ENCODE data around the gene ZDHHC20. TPM values are rescaled to one million over a fixed set of nuclear protein-coding genes. Genes with fewer than 3 reads are reported as not detected.
"Not testable (repeated sequence)": the region's sequence is repeated elsewhere in the genome, so short reads cannot be mapped to it uniquely, and the experiment has no call there.

The ZDHHC20 gene
- total RNA-seq, 1 donor from 2014 or later, result 77.7 TPM

DNA sequence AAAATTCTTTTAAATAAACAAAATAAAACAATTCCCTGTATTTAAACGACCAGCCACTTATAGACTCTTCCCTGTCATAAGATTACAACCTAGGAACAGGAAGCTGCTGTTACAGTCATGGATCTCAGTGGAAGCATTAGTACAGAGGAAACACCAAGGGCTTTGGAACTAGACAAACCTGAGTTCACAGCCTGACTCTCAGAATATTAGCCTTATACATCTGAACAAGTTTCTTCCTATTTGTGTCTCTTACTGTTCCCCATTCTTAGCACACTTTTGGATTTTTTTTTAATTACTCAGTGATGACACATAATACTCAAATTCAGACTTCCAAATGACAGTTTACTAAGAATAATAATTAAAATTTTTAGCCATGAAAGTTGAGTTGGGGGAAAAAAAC is 46.1 kb downstream of the ZDHHC20 start:
- ATAC-seq (no peak), DNase-seq (no peak)
- Histone ChIP-seq H3K9me3 (no peaks in the 10 kb centered on the region), H3K27ac (no peak overlapping the region), H3K4me1 (no peaks in the 10 kb centered on the region), H3K27me3 (no peaks in the 10 kb centered on the region), H3K4me3 (no peak overlapping the region), H3K36me3 (peaks cover 38% of the 10 kb centered on the region)
- no peak for TF ChIP-seq CTCF (IDR thresholded peaks at IDR 0.05)
- intact Hi-C loops (cut with DNase I), result no loop called here

DNA sequence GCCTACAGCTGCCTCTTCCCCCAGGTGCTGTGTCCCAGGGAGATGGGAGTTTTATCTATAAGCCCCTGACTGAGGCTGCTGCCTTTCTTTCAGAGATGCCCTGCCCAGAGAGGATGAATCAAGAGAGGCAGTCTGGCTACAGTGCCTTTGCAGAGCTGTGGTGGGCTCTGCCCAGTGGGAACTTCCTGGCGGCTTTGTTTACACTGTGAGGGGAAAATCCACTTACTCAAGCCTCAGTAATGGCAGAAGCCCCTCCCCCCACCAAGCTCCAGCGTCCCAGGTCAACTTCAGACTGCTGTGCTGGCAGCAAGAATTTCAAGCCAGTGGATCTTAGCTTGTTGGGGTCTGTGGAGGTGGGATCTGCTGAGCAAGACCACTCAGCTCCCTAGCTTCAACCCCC is 48.6 kb downstream of the ZDHHC20 start:
- H3K9me3 ChIP-seq; H3K4me1 ChIP-seq; H3K4me3 ChIP-seq; ATAC-seq; H3K27me3 ChIP-seq; H3K27ac ChIP-seq; DNase-seq; intact Hi-C loops (cut with DNase I): not testable (repeated sequence)
- peaks cover 38% of the 10 kb centered on the region for H3K36me3 ChIP-seq

- H3K4me3 ChIP-seq, result no peak overlapping the region
- H3K27me3 ChIP-seq, result no peaks in the 10 kb centered on the region
- intact Hi-C loops (cut with DNase I), result no loop called here
- ATAC-seq (no peak), DNase-seq (no peak)
- no peaks in the 10 kb centered on the region for H3K9me3 ChIP-seq
- no peak overlapping the region for H3K27ac ChIP-seq
- H3K36me3 ChIP-seq, result peaks cover 34% of the 10 kb centered on the region
- H3K4me1 ChIP-seq, result no peaks in the 10 kb centered on the region
- no peak for TF ChIP-seq CTCF (IDR thresholded peaks at IDR 0.05)
Observed at GRCh38 chr13:21405309-21405708, 53.8 kb downstream of the ZDHHC20 start.

DNA sequence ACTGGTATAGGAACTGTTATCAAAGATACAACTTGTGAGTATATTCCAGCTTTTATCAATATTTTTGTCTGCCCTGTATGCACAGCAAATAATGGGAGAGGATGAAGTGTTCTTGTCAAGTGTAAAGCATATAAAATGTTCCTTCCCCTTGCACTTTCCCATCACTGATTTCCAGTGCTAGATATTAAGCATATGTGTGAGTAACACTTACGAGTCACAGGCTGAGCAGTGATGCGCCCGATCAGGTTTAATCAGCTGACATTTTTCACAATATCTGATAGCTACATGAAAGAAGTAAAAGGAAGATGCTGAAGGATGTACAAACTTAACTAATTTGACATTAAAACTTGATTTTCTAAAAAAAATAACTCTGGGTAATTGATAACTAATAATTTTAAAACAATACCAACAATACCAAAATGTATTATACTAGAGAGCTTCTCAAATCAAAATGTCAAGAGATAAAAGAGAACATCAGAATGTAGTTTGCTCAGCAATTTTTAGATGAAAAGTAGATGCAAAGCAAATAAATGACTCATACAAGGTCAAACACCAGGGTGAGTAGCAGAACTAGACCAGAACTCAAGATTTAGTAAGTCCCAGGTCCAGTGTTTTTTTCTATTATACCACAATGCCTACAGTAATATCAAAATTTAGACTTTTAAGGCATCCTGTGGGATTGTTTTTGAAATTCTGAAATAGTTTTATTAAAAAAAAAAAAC is 56.4 kb downstream of the ZDHHC20 start:
- H3K4me1 ChIP-seq, result no peaks in the 10 kb centered on the region
- ATAC-seq, result no peak

GRCh38 chr13:21399741-21400140 is 59.4 kb downstream of the ZDHHC20 start:
- Histone ChIP-seq H3K4me3 (no peak overlapping the region), H3K27ac (no peak overlapping the region), H3K36me3 (peaks cover 61% of the 10 kb centered on the region), H3K27me3 (no peaks in the 10 kb centered on the region), H3K9me3 (no peaks in the 10 kb centered on the region), H3K4me1 (no peaks in the 10 kb centered on the region)
- ATAC-seq (no peak), DNase-seq (no peak)
- intact Hi-C loops (cut with DNase I), result no loop called here
- TF ChIP-seq CTCF (IDR thresholded peaks at IDR 0.05), result no peak

More for the DNA sequence above, 56.4 kb downstream of the ZDHHC20 start:
- no peak for TF ChIP-seq CTCF (IDR thresholded peaks at IDR 0.05)
- no peak overlapping the region for H3K27ac ChIP-seq
- intact Hi-C loops (cut with DNase I), result no loop called here
- H3K36me3 ChIP-seq, result peaks cover 43% of the 10 kb centered on the region
- H3K27me3 ChIP-seq, result no peaks in the 10 kb centered on the region
- no peak overlapping the region for H3K4me3 ChIP-seq
- H3K9me3 ChIP-seq, result no peaks in the 10 kb centered on the region
- no peak for DNase-seq

DNA sequence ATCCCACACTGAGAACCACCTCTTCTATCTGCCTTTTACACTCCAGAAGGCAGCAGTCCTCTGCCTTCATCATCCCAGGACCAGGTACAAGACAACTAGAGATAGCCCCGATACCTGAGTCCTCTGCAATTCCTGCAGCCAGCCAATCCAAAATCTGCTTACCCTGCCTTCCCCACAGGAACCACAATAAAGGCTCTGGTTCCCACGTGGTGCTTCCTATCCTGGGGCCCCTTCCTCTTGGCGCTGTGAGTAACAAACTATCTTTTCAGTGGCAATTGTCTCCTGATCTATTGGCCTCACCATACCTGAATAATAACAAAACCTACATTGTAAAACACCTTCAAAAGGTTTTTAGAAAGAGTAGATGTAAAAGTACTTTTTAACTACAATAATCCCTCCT is 63.1 kb downstream of the ZDHHC20 start:
- ATAC-seq, result no peak

More for the DNA sequence above, 63.1 kb downstream of the ZDHHC20 start:
- Histone ChIP-seq H3K36me3 (peaks cover 59% of the 10 kb centered on the region), H3K27ac (no peak overlapping the region), H3K4me1 (no peaks in the 10 kb centered on the region), H3K27me3 (no peaks in the 10 kb centered on the region), H3K9me3 (no peaks in the 10 kb centered on the region), H3K4me3 (no peak overlapping the region)
- no peak for TF ChIP-seq CTCF (IDR thresholded peaks at IDR 0.05)
- intact Hi-C loops (cut with DNase I), result no loop called here
- no peak for DNase-seq

Data from upper lobe of right lung (tissue), 1 donor.